GM12801 (cell line): ENCODE measurements around the gene USP40.

Experiments
- TF ChIP-seq, protein P1 (sequence below): IDR thresholded peaks from one replicate; pipeline ENCODE4 v1.5.1; 2011; ENCODE audit warnings: control low read depth; ENCODE audit not compliant: insufficient read length; ENCODE audit errors: extremely low read depth

USP40 gene

DNA sequence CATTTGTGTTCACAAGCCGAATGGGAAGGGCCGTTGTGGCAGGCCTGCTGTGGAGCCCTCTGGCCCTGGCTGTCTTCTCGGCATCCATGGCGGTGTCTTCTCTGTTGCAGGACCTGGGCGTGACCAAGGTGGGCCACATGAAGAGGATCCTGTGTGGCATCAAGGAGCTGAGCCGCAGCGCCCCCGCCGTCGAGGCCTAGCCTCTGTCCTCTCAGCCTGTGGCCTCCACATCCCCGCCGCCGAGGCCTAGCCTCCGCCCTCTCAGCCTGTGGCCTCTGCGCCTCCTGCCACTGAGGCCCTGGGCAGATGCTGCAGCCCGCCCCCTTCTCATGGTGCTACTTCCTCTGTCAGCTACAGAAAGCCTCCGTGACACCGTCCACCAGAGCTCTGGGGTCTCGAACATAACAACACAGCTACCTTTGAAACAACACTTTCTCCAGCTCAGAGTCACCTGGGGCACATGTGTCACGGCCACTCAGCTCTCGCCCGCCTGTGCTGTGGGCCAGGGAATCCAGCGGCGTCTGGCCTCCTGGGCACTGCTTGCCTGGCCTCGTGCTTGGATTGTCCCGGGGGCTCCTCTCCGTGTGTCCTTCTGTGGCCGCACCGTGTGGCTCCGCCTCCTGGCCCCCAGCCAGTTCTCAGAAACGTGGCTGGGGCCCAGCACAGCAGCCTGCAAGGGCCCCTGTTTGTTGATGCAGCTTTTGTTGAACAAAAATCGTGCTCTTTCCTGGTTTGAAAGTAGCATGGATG, 97.1 kb downstream of the USP40 start:
- TF ChIP-seq, protein P1, sequence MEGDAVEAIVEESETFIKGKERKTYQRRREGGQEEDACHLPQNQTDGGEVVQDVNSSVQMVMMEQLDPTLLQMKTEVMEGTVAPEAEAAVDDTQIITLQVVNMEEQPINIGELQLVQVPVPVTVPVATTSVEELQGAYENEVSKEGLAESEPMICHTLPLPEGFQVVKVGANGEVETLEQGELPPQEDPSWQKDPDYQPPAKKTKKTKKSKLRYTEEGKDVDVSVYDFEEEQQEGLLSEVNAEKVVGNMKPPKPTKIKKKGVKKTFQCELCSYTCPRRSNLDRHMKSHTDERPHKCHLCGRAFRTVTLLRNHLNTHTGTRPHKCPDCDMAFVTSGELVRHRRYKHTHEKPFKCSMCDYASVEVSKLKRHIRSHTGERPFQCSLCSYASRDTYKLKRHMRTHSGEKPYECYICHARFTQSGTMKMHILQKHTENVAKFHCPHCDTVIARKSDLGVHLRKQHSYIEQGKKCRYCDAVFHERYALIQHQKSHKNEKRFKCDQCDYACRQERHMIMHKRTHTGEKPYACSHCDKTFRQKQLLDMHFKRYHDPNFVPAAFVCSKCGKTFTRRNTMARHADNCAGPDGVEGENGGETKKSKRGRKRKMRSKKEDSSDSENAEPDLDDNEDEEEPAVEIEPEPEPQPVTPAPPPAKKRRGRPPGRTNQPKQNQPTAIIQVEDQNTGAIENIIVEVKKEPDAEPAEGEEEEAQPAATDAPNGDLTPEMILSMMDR = no peak

DNA sequence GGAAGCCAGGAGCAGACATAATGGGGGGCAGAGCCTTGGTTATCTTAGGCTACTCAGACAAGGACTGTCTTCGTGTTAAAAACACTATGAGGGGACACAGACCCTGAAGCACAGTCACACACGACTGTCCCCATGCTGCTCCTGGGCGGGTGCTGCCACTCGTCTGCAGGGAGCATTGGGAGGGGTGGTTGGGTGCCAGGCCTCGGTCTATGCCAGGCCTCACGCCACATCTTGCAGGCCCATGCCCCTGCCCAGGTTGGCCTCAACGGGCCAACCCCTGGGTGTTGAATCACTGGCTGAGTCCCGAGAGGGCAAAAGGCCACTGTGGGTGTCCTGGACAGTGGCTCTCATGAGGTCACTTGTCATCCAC, 97.9 kb downstream of the USP40 start:
- TF ChIP-seq, protein P1 = no peak

DNA sequence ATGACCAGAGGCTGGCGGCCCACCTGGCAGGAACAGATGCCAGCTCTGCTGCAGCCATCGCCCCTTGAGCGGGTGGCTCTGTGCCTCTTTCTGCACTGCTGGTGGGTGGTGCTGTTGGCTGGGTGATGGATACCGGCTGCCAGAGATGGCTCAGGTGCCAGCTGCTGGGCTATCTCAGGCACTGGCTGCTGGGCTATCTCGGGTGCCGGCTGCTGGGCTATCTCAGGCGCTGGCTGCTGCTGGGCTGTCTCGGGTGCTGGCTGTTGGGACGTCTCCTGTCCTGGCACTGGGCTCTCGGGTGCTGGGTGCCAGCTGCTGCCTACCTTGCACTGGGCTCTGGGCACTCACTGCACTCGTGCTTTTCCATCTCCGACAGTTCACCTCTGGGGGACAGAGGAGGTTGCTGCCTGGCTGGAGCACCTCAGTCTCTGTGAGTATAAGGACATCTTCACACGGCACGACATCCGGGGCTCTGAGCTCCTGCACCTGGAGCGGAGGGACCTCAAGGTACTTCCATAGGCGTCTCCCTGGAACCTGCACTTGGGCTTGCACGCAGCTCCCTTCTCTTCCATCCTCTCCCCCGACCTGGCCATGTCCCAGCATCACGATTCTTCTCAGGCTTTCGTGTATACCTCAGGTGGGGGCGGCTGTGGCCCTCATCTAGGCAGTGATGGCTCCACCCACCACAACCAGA, 98.4 kb downstream of the USP40 start:
- TF ChIP-seq, protein P1 = no peak

DNA sequence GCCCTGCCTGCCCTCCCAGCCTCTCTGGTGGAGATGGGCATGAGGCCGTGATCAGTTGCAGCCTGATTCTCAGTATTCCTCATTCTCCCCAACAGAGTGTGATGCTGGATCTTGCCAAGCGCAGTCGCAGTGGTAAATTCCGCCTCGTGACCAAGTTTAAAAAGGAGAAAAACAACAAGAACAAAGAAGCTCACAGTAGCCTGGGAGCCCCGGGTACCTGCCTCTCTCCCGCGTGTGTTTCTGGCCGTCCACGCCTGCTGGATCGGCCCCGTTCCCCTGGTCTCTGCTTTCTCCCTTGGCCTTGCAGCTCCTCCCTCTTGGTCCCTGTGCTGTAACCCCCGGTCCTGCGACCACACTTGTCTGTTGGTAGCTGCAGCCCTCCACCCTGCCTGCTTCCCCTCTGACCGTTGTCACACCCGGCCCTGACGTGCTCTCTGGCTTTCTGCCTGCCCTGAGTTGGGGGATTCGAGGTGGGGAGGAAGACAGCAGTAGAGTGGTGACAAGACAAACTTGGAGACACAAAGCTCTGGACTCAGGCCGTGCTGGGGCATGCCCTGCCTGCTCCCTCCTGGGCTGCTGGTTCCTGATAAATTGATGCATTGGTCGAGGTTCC, 99.5 kb downstream of the USP40 start:
- TF ChIP-seq, protein P1 = no peak

DNA sequence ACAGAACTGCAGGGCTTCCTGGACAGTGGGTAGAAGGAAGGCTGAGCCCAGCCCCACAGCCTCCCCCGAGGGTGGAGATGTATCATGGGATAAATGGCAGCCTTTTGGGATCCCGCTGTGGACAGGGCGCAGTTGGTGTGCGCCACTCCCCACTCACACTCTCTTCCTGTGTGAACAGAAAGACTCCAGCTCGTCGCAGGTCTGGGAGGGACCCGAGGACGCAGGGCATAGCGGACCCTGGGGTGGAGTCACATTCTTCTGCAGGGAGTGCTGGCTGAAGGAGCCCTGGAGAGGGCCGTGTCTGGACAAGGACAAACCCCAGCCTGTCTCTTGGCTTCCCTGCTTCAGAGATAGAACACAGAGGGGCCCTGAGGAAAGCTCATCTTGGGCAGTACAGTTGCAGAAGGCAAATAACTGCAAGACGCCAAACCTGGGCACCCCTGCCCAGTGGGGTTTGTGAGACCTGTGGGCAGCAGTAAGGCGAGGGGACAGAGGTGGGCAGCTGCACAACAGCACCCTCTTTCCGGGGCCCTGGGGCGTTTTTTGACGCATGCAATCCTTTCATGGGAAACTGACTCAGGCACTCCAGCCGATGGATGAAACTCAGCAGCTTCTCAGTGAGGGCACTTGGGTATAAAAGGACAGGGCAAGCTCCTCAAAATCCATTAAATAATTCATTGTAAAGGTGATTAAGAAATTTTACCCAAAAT, 101.9 kb downstream of the USP40 start:
- TF ChIP-seq, protein P1 = no peak

DNA sequence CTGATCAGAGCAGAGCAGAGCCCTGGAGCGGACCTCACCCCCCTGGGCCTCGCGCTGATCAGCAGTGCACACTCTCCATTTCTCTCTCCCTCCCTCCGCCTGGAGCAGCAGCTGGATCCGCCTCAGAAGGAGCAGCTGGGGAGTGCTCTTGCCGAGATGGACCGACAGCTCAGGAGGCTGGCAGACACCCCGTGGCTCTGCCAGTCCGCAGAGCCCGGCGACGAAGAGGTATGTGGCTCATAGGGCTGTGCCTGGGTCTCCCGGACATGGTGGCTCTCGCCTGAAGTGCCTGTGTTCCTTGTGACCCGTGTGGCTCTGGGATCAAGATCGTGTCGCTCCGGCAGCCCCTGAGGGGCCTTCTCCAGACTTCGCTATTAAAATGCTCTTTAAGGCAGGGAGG, 102.5 kb downstream of the USP40 start:
- TF ChIP-seq, protein P1 = no peak

DNA sequence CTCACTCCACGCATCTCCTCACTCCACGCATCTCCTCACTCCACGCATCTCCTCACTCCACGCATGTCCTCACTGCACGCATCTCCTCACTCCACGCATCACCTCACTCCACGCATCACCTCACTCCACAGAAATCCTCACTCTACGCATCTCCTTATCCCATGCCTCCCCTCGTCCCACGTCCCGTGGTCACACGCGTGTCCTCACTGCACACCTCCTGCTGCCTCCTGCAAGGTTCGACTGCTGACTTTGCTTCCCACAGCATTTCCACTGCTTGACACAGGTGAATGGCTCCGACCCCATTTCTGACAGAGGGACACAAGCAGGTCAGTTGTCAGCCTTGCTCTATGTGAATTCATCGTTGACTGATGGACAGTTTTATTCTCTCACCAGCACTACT, 103.0 kb downstream of the USP40 start:
- TF ChIP-seq, protein P1 = no peak
